ENCODE measurements around the gene TAAR8. TPM values are rescaled to one million over a fixed set of nuclear protein-coding genes. Genes with fewer than 3 reads are reported as not detected.

Gene TAAR8
- total and polyA plus RNA-seq, 2 experiments from 2014 or later: not detected

GRCh38 chr6:132569170-132569569, 16.7 kb downstream of the TAAR8 start (continued):
- no peak for TF ChIP-seq ETS1 (IDR thresholded peaks at IDR 0.05)

GRCh38 chr6:132570221-132570777, 17.8 kb downstream of the TAAR8 start, which contains the start of gene TAAR6:
Gene TAAR6, plus strand, starts transcription at chr6:132570322. Its CDS starts 0 bp downstream, at chr6:132570322.
- Mint-ChIP-seq H3K27me3 (ENCODE audit: insufficient read depth, low read depth, poor library complexity) (peaks cover 3% of the 10 kb centered on the region), H3K36me3 (ENCODE audit: low read depth) (no peaks in the 10 kb centered on the region), H3K4me3 (no peak within 1 kb of the TSS), H3K9me3 (no peaks in the 10 kb centered on the region), H3K4me1 (peaks cover 37% of the 10 kb centered on the region), H3K27ac (peak within 1 kb of the TSS; percentile 77)
- Histone ChIP-seq H3K9me2 (ENCODE audit: insufficient read depth) (no peaks in the 10 kb centered on the region), H3K27me3 (ENCODE audit: insufficient read depth) (no peaks in the 10 kb centered on the region), H3K4me2 (peak within 1 kb of the TSS; percentile 29; the same call in 1 of the 2 replicates), H3F3A (replicated peaks; ENCODE audit: low read depth) (no peaks in the 10 kb centered on the region), H3K4me3 (no peak within 1 kb of the TSS), H3K27ac (ENCODE audit: low read depth) (no peak within 1 kb of the TSS), H2AFZ (peak within 1 kb of the TSS; percentile 23; the same call in 1 of the 2 replicates), H3K4me1 (ENCODE audit: insufficient read depth) (peaks cover 31% of the 10 kb centered on the region), H3K79me2 (replicated peaks; ENCODE audit: insufficient read depth) (no peaks in the 10 kb centered on the region), H4K20me1 (replicated peaks; ENCODE audit: insufficient read depth) (no peaks in the 10 kb centered on the region), H3K36me3 (ENCODE audit: insufficient read depth) (no peaks in the 10 kb centered on the region)
- no peak for TF ChIP-seq CREB1 (CRISPR knock-in tag; IDR thresholded peaks at IDR 0.05; ENCODE audit: low read depth)
- no peak for TF ChIP-seq NANOG (IDR thresholded peaks at IDR 0.05; ENCODE audit: borderline replicate concordance)
- no peak for TF ChIP-seq STAT1 (IDR thresholded peaks at IDR 0.05; ENCODE audit: unreplicated experiment)
- TF ChIP-seq EZH2phosphoT487 (IDR thresholded peaks at IDR 0.05; ENCODE audit: unreplicated experiment): no peak
- ATAC-seq (peak; percentile 50), DNase-seq (ENCODE audit: low spot score) (peak; percentile 4)

GRCh38 chr6:132571774-132572173, 19.3 kb downstream of the TAAR8 start:
- Histone ChIP-seq H3F3A (replicated peaks; ENCODE audit: low read depth) (no peaks in the 10 kb centered on the region), H3K27ac (ENCODE audit: low read depth) (no peak overlapping the region), H3K9me2 (ENCODE audit: insufficient read depth) (no peaks in the 10 kb centered on the region), H2AFZ (no peak overlapping the region), H3K4me1 (ENCODE audit: insufficient read depth) (peaks cover 31% of the 10 kb centered on the region), H3K4me2 (0 out of 2 replicates have a peak overlapping the region, but pooled peaks have one; percentile 29), H3K36me3 (ENCODE audit: insufficient read depth) (no peaks in the 10 kb centered on the region), H4K20me1 (replicated peaks; ENCODE audit: insufficient read depth) (no peaks in the 10 kb centered on the region), H3K27me3 (ENCODE audit: insufficient read depth) (no peaks in the 10 kb centered on the region), H3K4me3 (no peak overlapping the region), H3K79me2 (replicated peaks; ENCODE audit: insufficient read depth) (no peaks in the 10 kb centered on the region)
- Mint-ChIP-seq H3K4me1 (peaks cover 37% of the 10 kb centered on the region), H3K27ac (peak overlapping the region; percentile 82; the same call in 1 of the 2 replicates), H3K36me3 (ENCODE audit: low read depth) (no peaks in the 10 kb centered on the region), H3K27me3 (ENCODE audit: insufficient read depth, low read depth, poor library complexity) (peaks cover 3% of the 10 kb centered on the region), H3K9me3 (no peaks in the 10 kb centered on the region), H3K4me3 (no peak overlapping the region)
- ATAC-seq (no peak), DNase-seq (ENCODE audit: low spot score) (no peak)
- TF ChIP-seq ZNF114 (CRISPR knock-in tag; IDR thresholded peaks at IDR 0.05) (no peak), POLR2AphosphoS5 (IDR thresholded peaks at IDR 0.05; ENCODE audit: low read depth) (no peak), ETS1 (IDR thresholded peaks at IDR 0.05) (no peak), JUNB (IDR thresholded peaks at IDR 0.05; ENCODE audit: unreplicated experiment) (no peak), ZNF331 (CRISPR knock-in tag; IDR thresholded peaks at IDR 0.05; ENCODE audit: low read depth) (no peak), EZH2phosphoT487 (IDR thresholded peaks at IDR 0.05; ENCODE audit: unreplicated experiment) (no peak), CREB1 (CRISPR knock-in tag; IDR thresholded peaks at IDR 0.05; ENCODE audit: low read depth) (no peak), STAT1 (IDR thresholded peaks at IDR 0.05; ENCODE audit: unreplicated experiment) (no peak)
